B cell (primary cell): ENCODE data around the gene NTN3. TPM values are rescaled to one million over a fixed set of nuclear protein-coding genes. Genes with fewer than 3 reads are reported as not detected.

Experiments
- ATAC-seq: fragments of 200-7000 bp; cut with Tn5 transposase; one replicate; pipeline ENCODE4 v1.10.0; 2021; ENCODE audit warnings: low read depth, mild to moderate bottlenecking, moderate number of reproducible peaks, moderate library complexity
- CTCF ChIA-PET: fragments of 350-600 bp; sonication (Branson Sonifier 250); formaldehyde crosslinking; loops from one replicate; lab custom pipeline; 2021; ENCODE audit warnings: antibody characterized with exemption, inconsistent platforms; lab: Charles Lee
- POLR2A ChIA-PET: fragments of 350-600 bp; sonication (Branson Sonifier 250); formaldehyde crosslinking; loops from one replicate; lab custom pipeline; 2021; ENCODE audit warnings: antibody characterized with exemption; lab: Charles Lee
- DNase-seq: peaks from one replicate; pipeline ENCODE4 v3.0.0; 2013
- H2AFZ ChIP-seq: 2 replicates; pipeline ENCODE4 v1.6.1; 2012; ENCODE audit warnings: mild to moderate bottlenecking, low read depth, low read length; ENCODE audit not compliant: insufficient read depth, poor library complexity, severe bottlenecking
- H3K27ac ChIP-seq, 2 donors: 1 replicate in 1 of 2; 2 replicates in 1 of 2; pipeline ENCODE4 v1.5.1; 2012 to 2013; ENCODE audit warnings: low read length in 2 of 2, mild to moderate bottlenecking in 2 of 2, moderate library complexity in 1 of 2
- H3K27me3 ChIP-seq, 4 experiments: fragments of 200-600 bp in 1 of 4; sonication (generic) in 1 of 4; replicated peaks in 1 of 4; 1 replicate in 2 of 4; 2 replicates in 2 of 4; pipeline versions ENCODE4 v1.6.1 to v1.7.0; 2013 to 2016; ENCODE audit warnings: low read length in 3 of 4, mild to moderate bottlenecking in 2 of 4, mixed read lengths in 1 of 4, moderate library complexity in 1 of 4; ENCODE audit not compliant: insufficient read depth in 4 of 4, control insufficient read depth in 3 of 4; ENCODE audit errors: control extremely low read depth in 1 of 4
- H3K36me3 ChIP-seq, 2 experiments: replicated peaks in 1 of 2; 1 replicate in 1 of 2; 2 replicates in 1 of 2; pipeline versions ENCODE4 v1.6.1 to v1.7.1; 2013; ENCODE audit warnings: low read length in 1 of 2; ENCODE audit not compliant: insufficient read depth in 2 of 2, control insufficient read depth in 1 of 2; ENCODE audit errors: control extremely low read depth in 1 of 2, extremely low read depth in 1 of 2
- H3K4me1 ChIP-seq, 2 donors: fragments of 200-600 bp in 1 of 2; sonication (generic) in 1 of 2; 1 replicate in 1 of 2; 2 replicates in 1 of 2; pipeline versions ENCODE4 v1.5.1 to v1.6.1; 2013 to 2017; ENCODE audit warnings: low read length in 2 of 2; ENCODE audit not compliant: control insufficient read depth in 2 of 2, insufficient read depth in 2 of 2
- H3K4me2 ChIP-seq: replicated peaks from 2 replicates; pipeline ENCODE3; 2012; ENCODE audit warnings: mild to moderate bottlenecking, low read depth, low read length; ENCODE audit not compliant: poor library complexity, severe bottlenecking
- H3K4me3 ChIP-seq, 5 experiments: fragments of 200-600 bp in 1 of 5; sonication (generic) in 1 of 5; 1 replicate in 3 of 5; 2 replicates in 2 of 5; pipeline versions ENCODE4 v1.5.1 to v1.7.0; 2011 to 2016; ENCODE audit warnings: low read length in 4 of 5, mild to moderate bottlenecking in 4 of 5, low read depth in 2 of 5, control low read depth in 1 of 5, moderate library complexity in 1 of 5; ENCODE audit not compliant: insufficient read depth in 1 of 5; ENCODE audit errors: control extremely low read depth in 1 of 5, extremely low read depth in 1 of 5
- H3K79me2 ChIP-seq: fragments of 200-600 bp; sonication (generic); one replicate; pipeline ENCODE4 v1.6.0; 2016; ENCODE audit warnings: low read length; ENCODE audit not compliant: control insufficient read depth, insufficient read depth
- H3K9ac ChIP-seq: fragments of 200-600 bp; sonication (generic); 2 replicates; pipeline ENCODE4 v1.6.1; 2017; ENCODE audit warnings: mild to moderate bottlenecking, low read length, moderate library complexity
- H3K9me3 ChIP-seq, 3 donors: one replicate each; pipeline versions ENCODE4 v1.6.1 to v1.7.1; 2013; ENCODE audit warnings: low read length in 2 of 3; ENCODE audit not compliant: control insufficient read depth in 2 of 3, insufficient read depth in 1 of 3; ENCODE audit errors: control extremely low read depth in 1 of 3
- H4K20me1 ChIP-seq: 2 replicates; pipeline ENCODE4 v1.6.0; 2012; ENCODE audit warnings: mild to moderate bottlenecking, low read length; ENCODE audit not compliant: insufficient read depth, control insufficient read depth, poor library complexity, severe bottlenecking
- H3K27ac Mint-ChIP-seq: one replicate; pipeline ENCODE4 v1.8.0; 2021; ENCODE audit warnings: mixed read lengths
- H3K27me3 Mint-ChIP-seq: one replicate; pipeline ENCODE4 v1.8.0; 2021; ENCODE audit warnings: mixed read lengths
- H3K4me1 Mint-ChIP-seq: one replicate; pipeline ENCODE4 v1.8.0; 2021; ENCODE audit warnings: mixed read lengths
- H3K4me3 Mint-ChIP-seq: one replicate; pipeline ENCODE4 v1.8.0; 2021; ENCODE audit warnings: mixed read lengths
- H3K9me3 Mint-ChIP-seq: one replicate; pipeline ENCODE4 v1.8.0; 2022; ENCODE audit warnings: mixed read lengths; ENCODE audit not compliant: insufficient read depth
- EZH2 ChIP-seq: IDR thresholded peaks from 2 replicates; pipeline ENCODE4 v1.6.1; 2012; ENCODE audit warnings: borderline replicate concordance, low read depth, mild to moderate bottlenecking, moderate library complexity, low read length; ENCODE audit not compliant: insufficient read depth, poor library complexity, severe bottlenecking
- WGBS: methylation state at CpG from one replicate; pipeline ENCODE4 v1.1.5; 2013; ENCODE audit warnings: missing lambda C conversion rate; ENCODE audit not compliant: insufficient coverage; 5-methylcytosine and 5-hydroxymethylcytosine counted together
- intact Hi-C: fragments of 100-400 bp; cut with micrococcal nuclease; formaldehyde crosslinking; loops from one replicate; pipeline ENCODE4 v1.10.0; 2022
- polyA plus RNA-seq: library from polyadenylated mRNA; depleted of rRNA; stranded (reverse); fragments of >200 nt; gene quantifications from 2 replicates; pipeline ENCODE4 v1.2.3, GENCODE V29; 2012
- total RNA-seq, 2 donors: library from RNA; stranded (reverse); fragments of 120-200 nt in 1 of 2; gene quantifications; 1 replicate in 1 of 2; 2 replicates in 1 of 2; pipeline versions ENCODE4 v1.2.3 to v1.2.4, GENCODE V29; 2013 to 2022
- TF ChIP-seq, protein P1 (sequence below): fragments of 200-600 bp; IDR thresholded peaks from one replicate; pipeline ENCODE4 v1.8.0; 2022; ENCODE audit warnings: antibody characterized with exemption, mild to moderate bottlenecking

Gene NTN3
- total and polyA plus RNA-seq, 2 donors (not counting 1 experiment from before 2014, with no cell fraction given): not detected

DNA sequence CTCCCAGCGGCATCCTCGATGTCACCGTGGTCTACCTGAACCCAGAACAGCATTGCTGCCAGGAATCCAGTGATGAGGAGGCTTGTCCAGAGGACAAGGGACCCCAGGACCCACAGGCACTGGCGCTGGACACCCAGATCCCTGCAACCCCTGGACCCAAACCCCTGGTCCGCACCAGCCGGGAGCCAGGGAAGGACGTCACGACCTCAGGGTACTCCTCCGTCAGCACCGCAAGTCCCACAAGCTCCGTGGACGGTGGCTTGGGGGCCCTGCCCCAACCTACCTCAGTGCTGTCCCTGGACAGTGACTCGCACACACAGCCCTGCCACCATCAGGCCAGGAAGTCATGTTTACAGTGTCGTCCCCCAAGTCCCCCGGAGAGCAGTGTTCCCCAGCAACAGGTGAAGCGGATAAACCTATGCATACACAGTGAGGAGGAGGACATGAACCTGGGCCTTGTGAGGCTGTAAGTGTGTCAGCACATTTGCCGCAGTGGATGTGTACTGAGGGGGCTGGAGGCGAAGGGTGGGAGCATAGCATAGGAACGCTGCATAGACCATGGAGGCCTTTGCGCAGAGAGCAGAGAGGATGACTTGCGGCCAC, 14.4 kb upstream of the NTN3 start:
- H3K9me3 ChIP-seq: peaks cover 0 to 2% (median 0%) of the 10 kb centered on the region in 3 donors
- Mint-ChIP-seq H3K4me1 (peaks cover 6% of the 10 kb centered on the region), H3K4me3 (no peak overlapping the region), H3K27ac (peak overlapping the region; percentile 61), H3K27me3 (no peaks in the 10 kb centered on the region), H3K9me3 (no peaks in the 10 kb centered on the region)
- no peak overlapping the region for H2AFZ ChIP-seq
- no peak overlapping the region for H3K4me3 ChIP-seq
- no peaks in the 10 kb centered on the region for H4K20me1 ChIP-seq
- ChIA-PET POLR2A (no interaction called here), CTCF (no interaction called here)
- 97% methylated on average over 21 of the region's 21 CpGs for WGBS
- DNase-seq (no peak), ATAC-seq (no peak)
- H3K27ac ChIP-seq: no peak overlapping the region
- H3K4me1 ChIP-seq: peaks cover 10 to 16% of the 10 kb centered on the region in 2 donors
- H3K9ac ChIP-seq: no peak overlapping the region
- TF ChIP-seq, protein P1, sequence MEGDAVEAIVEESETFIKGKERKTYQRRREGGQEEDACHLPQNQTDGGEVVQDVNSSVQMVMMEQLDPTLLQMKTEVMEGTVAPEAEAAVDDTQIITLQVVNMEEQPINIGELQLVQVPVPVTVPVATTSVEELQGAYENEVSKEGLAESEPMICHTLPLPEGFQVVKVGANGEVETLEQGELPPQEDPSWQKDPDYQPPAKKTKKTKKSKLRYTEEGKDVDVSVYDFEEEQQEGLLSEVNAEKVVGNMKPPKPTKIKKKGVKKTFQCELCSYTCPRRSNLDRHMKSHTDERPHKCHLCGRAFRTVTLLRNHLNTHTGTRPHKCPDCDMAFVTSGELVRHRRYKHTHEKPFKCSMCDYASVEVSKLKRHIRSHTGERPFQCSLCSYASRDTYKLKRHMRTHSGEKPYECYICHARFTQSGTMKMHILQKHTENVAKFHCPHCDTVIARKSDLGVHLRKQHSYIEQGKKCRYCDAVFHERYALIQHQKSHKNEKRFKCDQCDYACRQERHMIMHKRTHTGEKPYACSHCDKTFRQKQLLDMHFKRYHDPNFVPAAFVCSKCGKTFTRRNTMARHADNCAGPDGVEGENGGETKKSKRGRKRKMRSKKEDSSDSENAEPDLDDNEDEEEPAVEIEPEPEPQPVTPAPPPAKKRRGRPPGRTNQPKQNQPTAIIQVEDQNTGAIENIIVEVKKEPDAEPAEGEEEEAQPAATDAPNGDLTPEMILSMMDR: no peak
- no peak overlapping the region for H3K4me2 ChIP-seq
- no peaks in the 10 kb centered on the region for H3K79me2 ChIP-seq
- no peaks in the 10 kb centered on the region for H3K27me3 ChIP-seq
- intact Hi-C loops: no loop called here
- peaks cover 0 to 12% of the 10 kb centered on the region in 2 experiments for H3K36me3 ChIP-seq

DNA sequence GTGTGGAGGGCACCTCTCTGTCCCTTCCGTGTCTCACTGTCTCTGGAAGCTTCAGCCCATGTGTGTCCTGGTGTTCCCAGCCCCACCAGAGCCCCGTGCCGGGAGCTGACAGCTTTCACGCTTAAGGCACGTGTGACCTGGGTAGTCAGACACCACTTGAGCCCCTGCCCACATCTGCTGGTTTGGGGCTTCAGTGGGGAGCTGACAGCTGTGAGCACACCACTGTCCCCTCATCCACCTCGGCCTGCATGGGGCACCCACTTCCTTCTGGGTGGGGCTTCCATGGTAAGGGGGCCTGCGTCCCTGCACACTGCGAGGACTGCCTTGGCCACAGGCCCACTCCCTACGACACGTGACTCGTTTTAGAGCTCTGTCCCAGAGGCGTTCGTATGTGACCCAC, 13.8 kb upstream of the NTN3 start:
- H3K79me2 ChIP-seq: no peaks in the 10 kb centered on the region
- no peaks in the 10 kb centered on the region for H4K20me1 ChIP-seq
- no peaks in the 10 kb centered on the region for H3K27me3 Mint-ChIP-seq
- intact Hi-C loops: no loop called here
- TF ChIP-seq, protein P1: no peak
- no peak for TF ChIP-seq EZH2
- peaks cover 6% of the 10 kb centered on the region for H3K4me1 Mint-ChIP-seq
- H2AFZ ChIP-seq: no peak overlapping the region
- H3K4me2 ChIP-seq: no peak overlapping the region
- H3K27me3 ChIP-seq: no peaks in the 10 kb centered on the region
- H3K4me3 Mint-ChIP-seq: no peak overlapping the region
- no peak overlapping the region for H3K27ac Mint-ChIP-seq
- ATAC-seq (no peak), DNase-seq (no peak)
- H3K9me3 Mint-ChIP-seq: no peaks in the 10 kb centered on the region
- no peak overlapping the region for H3K4me3 ChIP-seq
- peaks cover 10 to 16% of the 10 kb centered on the region in 2 donors for H3K4me1 ChIP-seq
- ChIA-PET POLR2A (no interaction called here), CTCF (interaction anchor here (0.6 kb wide), 1 partner anchor 60 kb away, joined by 3 read pairs; no protein-coding TSS in a partner anchor)
- H3K27ac ChIP-seq: no peak overlapping the region
- no peak overlapping the region for H3K9ac ChIP-seq
- peaks cover 0 to 12% of the 10 kb centered on the region in 2 experiments for H3K36me3 ChIP-seq
- WGBS: 93% methylated on average over 13 of the region's 13 CpGs
- peaks cover 0 to 2% (median 0%) of the 10 kb centered on the region in 3 donors for H3K9me3 ChIP-seq
